Measurements from ENCODE around the gene PID1. TPM values are rescaled to one million over a fixed set of nuclear protein-coding genes. Genes with fewer than 3 reads are reported as not detected.

Gene PID1
- total RNA-seq, 2 donors from 2014 or later: 30.2 to 40.3 TPM

DNA sequence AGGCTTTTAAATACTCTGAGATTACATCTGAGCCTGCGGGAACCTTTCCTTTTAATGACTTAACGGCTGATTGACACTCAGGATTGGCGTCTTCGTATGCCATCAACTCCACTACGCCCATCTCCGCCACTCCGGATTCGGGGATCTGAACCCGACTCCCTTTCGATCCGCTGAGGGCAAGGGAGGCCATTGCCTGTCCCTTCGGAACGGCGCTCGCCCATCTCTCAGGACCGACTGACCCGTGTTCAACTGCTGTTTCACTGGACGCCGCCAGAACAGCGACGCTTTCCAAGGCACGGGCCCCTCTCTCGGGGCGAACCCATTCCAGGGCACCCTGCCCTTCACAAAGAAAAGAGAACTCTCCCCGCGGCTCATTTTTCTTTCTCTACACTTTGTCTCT is 90.4 kb downstream of the PID1 start:
- Histone ChIP-seq H3K27me3 (no peaks in the 10 kb centered on the region), H3K4me1 (no peaks in the 10 kb centered on the region), H3K36me3 (no peaks in the 10 kb centered on the region), H3K9ac (ENCODE audit: low read depth in 2 of 2, low read length in 2 of 2) (no peak overlapping the region), H3K4me3 (no peak overlapping the region), H3K27ac (no peak overlapping the region), H3K9me3 (no peaks in the 10 kb centered on the region)
- intact Hi-C loops (cut with DNase I): no loop called here
- DNase-seq: no peak
- TF ChIP-seq, protein P1, sequence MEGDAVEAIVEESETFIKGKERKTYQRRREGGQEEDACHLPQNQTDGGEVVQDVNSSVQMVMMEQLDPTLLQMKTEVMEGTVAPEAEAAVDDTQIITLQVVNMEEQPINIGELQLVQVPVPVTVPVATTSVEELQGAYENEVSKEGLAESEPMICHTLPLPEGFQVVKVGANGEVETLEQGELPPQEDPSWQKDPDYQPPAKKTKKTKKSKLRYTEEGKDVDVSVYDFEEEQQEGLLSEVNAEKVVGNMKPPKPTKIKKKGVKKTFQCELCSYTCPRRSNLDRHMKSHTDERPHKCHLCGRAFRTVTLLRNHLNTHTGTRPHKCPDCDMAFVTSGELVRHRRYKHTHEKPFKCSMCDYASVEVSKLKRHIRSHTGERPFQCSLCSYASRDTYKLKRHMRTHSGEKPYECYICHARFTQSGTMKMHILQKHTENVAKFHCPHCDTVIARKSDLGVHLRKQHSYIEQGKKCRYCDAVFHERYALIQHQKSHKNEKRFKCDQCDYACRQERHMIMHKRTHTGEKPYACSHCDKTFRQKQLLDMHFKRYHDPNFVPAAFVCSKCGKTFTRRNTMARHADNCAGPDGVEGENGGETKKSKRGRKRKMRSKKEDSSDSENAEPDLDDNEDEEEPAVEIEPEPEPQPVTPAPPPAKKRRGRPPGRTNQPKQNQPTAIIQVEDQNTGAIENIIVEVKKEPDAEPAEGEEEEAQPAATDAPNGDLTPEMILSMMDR (IDR thresholded peaks at IDR 0.05): no peak

DNA sequence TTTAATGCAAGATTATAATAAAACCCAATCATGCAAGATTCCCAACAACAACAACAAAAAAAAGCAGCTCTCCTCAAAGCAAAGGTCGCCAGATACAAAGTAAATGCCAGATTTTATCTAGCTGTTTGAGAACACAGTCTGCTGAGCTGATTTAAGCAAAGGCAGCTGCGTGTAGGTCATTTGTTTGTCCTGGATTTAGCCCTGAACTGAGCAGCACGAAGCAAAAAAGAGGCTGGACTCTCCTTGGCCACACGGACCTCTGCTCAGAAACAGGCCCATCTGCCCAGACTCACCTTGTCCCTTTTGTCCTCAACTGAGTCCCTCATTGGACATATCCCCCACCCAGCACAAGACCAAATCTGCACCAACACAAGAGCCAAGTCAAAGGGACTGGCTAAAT is 91.5 kb downstream of the PID1 start:
- H3K4me3 ChIP-seq: no peak overlapping the region
- DNase-seq: no peak

DNA sequence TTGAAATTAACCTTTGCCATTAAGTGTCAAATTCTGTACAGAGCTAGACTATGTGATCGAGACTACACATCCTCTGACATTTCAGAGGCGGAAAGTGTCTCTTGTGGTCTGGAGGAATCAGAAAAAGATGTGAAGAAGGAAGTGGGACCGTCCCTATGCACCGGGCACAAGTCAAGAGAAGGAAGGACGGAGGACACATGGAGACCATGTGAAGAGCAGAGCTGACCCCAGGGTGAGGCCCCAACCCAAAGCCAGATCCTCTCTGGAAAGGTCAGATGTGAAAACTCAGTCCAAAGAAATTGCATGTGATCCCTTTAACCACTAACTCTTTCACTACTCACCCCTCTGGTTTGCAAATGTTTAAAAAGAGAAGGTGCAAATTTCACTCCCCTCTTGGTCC is 92.4 kb downstream of the PID1 start:
- Histone ChIP-seq H3K27ac (no peak overlapping the region), H3K9me3 (no peaks in the 10 kb centered on the region), H3K4me3 (no peak overlapping the region), H3K36me3 (no peaks in the 10 kb centered on the region), H3K9ac (ENCODE audit: low read depth in 2 of 2, low read length in 2 of 2) (no peak overlapping the region), H3K4me1 (no peaks in the 10 kb centered on the region), H3K27me3 (no peaks in the 10 kb centered on the region)
- intact Hi-C loops (cut with DNase I): no loop called here
- no peak for DNase-seq
- TF ChIP-seq, protein P1 (IDR thresholded peaks at IDR 0.05): no peak

More for the DNA sequence above, 91.5 kb downstream of the PID1 start:
- Histone ChIP-seq H3K27ac (no peak overlapping the region), H3K9ac (ENCODE audit: low read depth in 2 of 2, low read length in 2 of 2) (no peak overlapping the region), H3K9me3 (no peaks in the 10 kb centered on the region), H3K27me3 (no peaks in the 10 kb centered on the region), H3K4me1 (no peaks in the 10 kb centered on the region), H3K36me3 (no peaks in the 10 kb centered on the region)
- TF ChIP-seq, protein P1 (IDR thresholded peaks at IDR 0.05): no peak
- intact Hi-C loops (cut with DNase I): no loop called here

DNA sequence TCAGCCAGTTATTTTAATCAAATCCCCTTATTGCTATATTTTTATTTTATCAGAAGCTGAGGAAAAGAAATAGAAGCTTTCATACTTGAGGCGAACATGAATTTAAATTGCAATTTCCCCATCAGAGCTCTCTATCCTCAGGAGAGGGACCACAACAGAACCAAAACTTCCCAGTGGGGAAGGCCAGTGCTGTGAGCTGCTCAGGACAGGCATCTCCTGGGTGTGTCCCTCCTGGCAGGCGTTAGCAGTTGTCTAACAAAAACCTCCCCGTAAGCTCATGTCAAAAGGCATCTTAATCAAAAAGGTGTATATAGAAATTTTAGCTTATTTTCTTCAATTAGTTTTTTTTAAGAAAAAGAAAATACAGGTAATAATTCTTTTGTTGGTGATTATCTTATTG is 93.0 kb downstream of the PID1 start:
- no peak overlapping the region for H3K9ac ChIP-seq (ENCODE audit: low read depth in 2 of 2, low read length in 2 of 2)
- TF ChIP-seq, protein P1 (IDR thresholded peaks at IDR 0.05): no peak
- H3K36me3 ChIP-seq: no peaks in the 10 kb centered on the region
- intact Hi-C loops (cut with DNase I): no loop called here
- no peak for DNase-seq
- no peak overlapping the region for H3K4me3 ChIP-seq
- no peaks in the 10 kb centered on the region for H3K4me1 ChIP-seq
- no peaks in the 10 kb centered on the region for H3K9me3 ChIP-seq
- H3K27me3 ChIP-seq: no peaks in the 10 kb centered on the region
- H3K27ac ChIP-seq: no peak overlapping the region

DNA sequence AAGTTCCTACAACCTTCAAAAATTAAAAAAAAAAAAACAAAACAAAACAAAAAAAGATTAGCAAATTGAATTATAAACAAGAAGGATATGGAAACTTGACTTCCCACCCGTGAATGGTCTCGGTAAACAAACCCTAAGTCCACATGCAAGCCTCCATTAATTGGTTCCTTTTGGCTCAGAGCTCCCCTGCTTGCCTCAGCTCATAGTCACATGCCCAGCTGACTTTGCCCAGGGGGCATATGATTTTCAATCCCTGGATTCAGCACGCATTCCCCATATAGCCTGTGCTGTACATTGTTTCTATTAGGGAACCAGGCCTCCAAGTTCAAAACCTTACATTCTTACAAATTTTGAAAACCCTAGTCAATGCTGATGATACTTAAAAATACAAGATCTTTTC is 95.0 kb downstream of the PID1 start:
- H3K9me3 ChIP-seq: no peaks in the 10 kb centered on the region
- TF ChIP-seq, protein P1 (IDR thresholded peaks at IDR 0.05): no peak
- no peak for DNase-seq

DNA sequence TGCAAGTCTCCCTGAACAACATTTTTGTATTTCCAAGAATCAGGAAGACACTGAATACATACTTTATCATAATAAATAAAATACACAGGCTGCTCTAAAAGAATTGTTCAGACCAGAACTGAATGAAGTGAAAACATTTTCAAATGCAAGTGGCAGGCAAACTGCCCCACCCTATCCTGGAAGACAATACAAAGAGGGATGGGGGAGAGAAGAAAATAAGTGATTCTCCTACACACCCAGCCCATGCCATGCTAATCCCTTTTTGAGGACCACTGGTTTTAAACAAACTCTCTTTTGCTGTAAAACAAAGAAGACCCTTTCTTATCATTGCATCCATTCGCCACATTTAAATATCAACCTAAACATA is 95.6 kb downstream of the PID1 start:
- Histone ChIP-seq H3K4me1 (no peaks in the 10 kb centered on the region), H3K27me3 (no peaks in the 10 kb centered on the region), H3K4me3 (no peak overlapping the region), H3K36me3 (no peaks in the 10 kb centered on the region), H3K9ac (ENCODE audit: low read depth in 2 of 2, low read length in 2 of 2) (no peak overlapping the region), H3K9me3 (no peaks in the 10 kb centered on the region), H3K27ac (no peak overlapping the region)
- no peak for DNase-seq
- intact Hi-C loops (cut with DNase I): no loop called here
- TF ChIP-seq, protein P1 (IDR thresholded peaks at IDR 0.05): no peak

More for the DNA sequence above, 95.0 kb downstream of the PID1 start:
- no peaks in the 10 kb centered on the region for H3K4me1 ChIP-seq
- no peak overlapping the region for H3K4me3 ChIP-seq
- H3K9ac ChIP-seq (ENCODE audit: low read depth in 2 of 2, low read length in 2 of 2): no peak overlapping the region
- intact Hi-C loops (cut with DNase I): no loop called here
- H3K27ac ChIP-seq: no peak overlapping the region
- H3K36me3 ChIP-seq: no peaks in the 10 kb centered on the region
- H3K27me3 ChIP-seq: no peaks in the 10 kb centered on the region

All from colonic mucosa (tissue), 4 donors.